Thymus (tissue), 11 donors: ENCODE measurements around the gene MACROD2. TPM values are rescaled to one million over a fixed set of nuclear protein-coding genes. Genes with fewer than 3 reads are reported as not detected.

ENCODE experiments used
- DNase-seq, 9 donors: peaks; one replicate each; pipeline ENCODE4 v3.0.0-alpha.2; 2013; ENCODE audit warnings: low spot score in 9 of 9, low read depth in 6 of 9, missing footprints in 1 of 9
- H3K27ac ChIP-seq, 2 donors: one replicate each; pipeline ENCODE4 v1.5.1; 2013; ENCODE audit warnings: control low read depth in 1 of 2, low read depth in 1 of 2, low read length in 1 of 2, mild to moderate bottlenecking in 1 of 2, moderate library complexity in 1 of 2
- H3K27me3 ChIP-seq, 2 donors: one replicate each; pipeline ENCODE4 v1.5.1; 2013; ENCODE audit warnings: low read length in 1 of 2; ENCODE audit not compliant: control insufficient read depth in 2 of 2, insufficient read depth in 1 of 2
- H3K36me3 ChIP-seq, 2 donors: one replicate each; pipeline ENCODE4 v1.5.1; 2013; ENCODE audit warnings: low read length in 1 of 2, mild to moderate bottlenecking in 1 of 2, moderate library complexity in 1 of 2; ENCODE audit not compliant: control insufficient read depth in 2 of 2, insufficient read depth in 2 of 2
- H3K4me1 ChIP-seq, 2 donors: one replicate each; pipeline ENCODE4 v1.5.1; 2013; ENCODE audit warnings: low read length in 2 of 2; ENCODE audit not compliant: control insufficient read depth in 2 of 2, insufficient read depth in 2 of 2
- H3K4me3 ChIP-seq, 2 donors: one replicate each; pipeline ENCODE4 v1.5.1; 2013; ENCODE audit warnings: low read length in 2 of 2, control low read depth in 1 of 2, mild to moderate bottlenecking in 1 of 2
- H3K9me3 ChIP-seq, 2 donors: one replicate each; pipeline ENCODE4 v1.5.1; 2013; ENCODE audit warnings: low read length in 1 of 2, mild to moderate bottlenecking in 1 of 2; ENCODE audit not compliant: control insufficient read depth in 2 of 2, insufficient read depth in 1 of 2
- WGBS: extraction: QIAGEN DNeasy Blood & Tissue Kit; methylation state at CpG from one replicate; pipeline ENCODE4 v1.1.7; 2013; 5-methylcytosine and 5-hydroxymethylcytosine counted together
- polyA plus RNA-seq: library from polyadenylated mRNA; stranded (reverse); fragments of 200-250 nt; gene quantifications from one replicate; pipeline ENCODE4 v1.2.3, GENCODE V29; 2013
- total RNA-seq: library from RNA; stranded (reverse); fragments of 120-200 nt; gene quantifications from one replicate; pipeline ENCODE4 v1.2.4, GENCODE V29; 2013
- donor health status: healthy.

MACROD2 gene
- total and polyA plus RNA-seq, 2 donors: 1.6 to 4.2 TPM

- no peak for DNase-seq
- WGBS: 89% methylated on average over 3 of the region's 3 CpGs
- Histone ChIP-seq H3K27ac (no peak overlapping the region), H3K36me3 (no peaks in the 10 kb centered on the region), H3K27me3 (no peaks in the 10 kb centered on the region), H3K4me1 (no peaks in the 10 kb centered on the region), H3K4me3 (no peak overlapping the region), H3K9me3 (no peaks in the 10 kb centered on the region)
Measured at GRCh38 chr20:14407336-14407735, 412.0 kb downstream of the MACROD2 start.

- no peak for DNase-seq
- H3K4me3 ChIP-seq: no peak overlapping the region
- H3K27ac ChIP-seq: no peak overlapping the region
- no peaks in the 10 kb centered on the region for H3K27me3 ChIP-seq
- H3K4me1 ChIP-seq: no peaks in the 10 kb centered on the region
- H3K9me3 ChIP-seq: no peaks in the 10 kb centered on the region
- no peaks in the 10 kb centered on the region for H3K36me3 ChIP-seq
- 87% methylated on average over 3 of the region's 3 CpGs for WGBS
Measured at GRCh38 chr20:14410869-14411555, 415.7 kb downstream of the MACROD2 start.

GRCh38 chr20:14412065-14412681 is 416.9 kb downstream of the MACROD2 start:
- Histone ChIP-seq H3K9me3 (no peaks in the 10 kb centered on the region), H3K27me3 (no peaks in the 10 kb centered on the region), H3K4me1 (no peaks in the 10 kb centered on the region), H3K36me3 (no peaks in the 10 kb centered on the region), H3K4me3 (no peak overlapping the region), H3K27ac (no peak overlapping the region)
- no peak for DNase-seq
- WGBS: 93% methylated on average over 5 of the region's 5 CpGs

GRCh38 chr20:14413835-14414234 is 418.5 kb downstream of the MACROD2 start:
- Histone ChIP-seq H3K9me3 (no peaks in the 10 kb centered on the region), H3K27ac (no peak overlapping the region), H3K4me1 (no peaks in the 10 kb centered on the region), H3K27me3 (no peaks in the 10 kb centered on the region), H3K36me3 (no peaks in the 10 kb centered on the region), H3K4me3 (no peak overlapping the region)
- WGBS: 90% methylated on average over 3 of the region's 3 CpGs
- no peak for DNase-seq

- H3K36me3 ChIP-seq: no peaks in the 10 kb centered on the region
- no peaks in the 10 kb centered on the region for H3K9me3 ChIP-seq
- 88% methylated on average over 2 of the region's 2 CpGs for WGBS
- no peak overlapping the region for H3K27ac ChIP-seq
- H3K27me3 ChIP-seq: no peaks in the 10 kb centered on the region
- no peak for DNase-seq
- no peaks in the 10 kb centered on the region for H3K4me1 ChIP-seq
- no peak overlapping the region for H3K4me3 ChIP-seq
Measured at GRCh38 chr20:14414560-14414959, 419.2 kb downstream of the MACROD2 start.

GRCh38 chr20:14415467-14415866 is 420.2 kb downstream of the MACROD2 start:
- Histone ChIP-seq H3K9me3 (no peaks in the 10 kb centered on the region), H3K36me3 (no peaks in the 10 kb centered on the region), H3K4me1 (no peaks in the 10 kb centered on the region), H3K27ac (no peak overlapping the region), H3K27me3 (no peaks in the 10 kb centered on the region), H3K4me3 (no peak overlapping the region)
- no peak for DNase-seq
- WGBS: 37% methylated on average over 3 of the region's 3 CpGs

- WGBS: 93% methylated on average over 2 of the region's 2 CpGs
- Histone ChIP-seq H3K9me3 (no peaks in the 10 kb centered on the region), H3K36me3 (no peaks in the 10 kb centered on the region), H3K4me1 (no peaks in the 10 kb centered on the region), H3K4me3 (no peak overlapping the region), H3K27ac (no peak overlapping the region), H3K27me3 (no peaks in the 10 kb centered on the region)
- no peak for DNase-seq
Measured at GRCh38 chr20:14418376-14418775, 423.1 kb downstream of the MACROD2 start.

GRCh38 chr20:14422892-14423291 is 427.6 kb downstream of the MACROD2 start:
- Histone ChIP-seq H3K27me3 (no peaks in the 10 kb centered on the region), H3K9me3 (no peaks in the 10 kb centered on the region), H3K27ac (no peak overlapping the region), H3K36me3 (no peaks in the 10 kb centered on the region), H3K4me1 (no peaks in the 10 kb centered on the region), H3K4me3 (no peak overlapping the region)
- WGBS: 91% methylated on average over 4 of the region's 4 CpGs
- no peak for DNase-seq

- Histone ChIP-seq H3K4me3 (no peak overlapping the region), H3K27ac (no peak overlapping the region), H3K9me3 (no peaks in the 10 kb centered on the region), H3K27me3 (no peaks in the 10 kb centered on the region), H3K36me3 (no peaks in the 10 kb centered on the region), H3K4me1 (no peaks in the 10 kb centered on the region)
- no peak for DNase-seq
- WGBS: 66% methylated on average over 2 of the region's 2 CpGs
Measured at GRCh38 chr20:14431568-14431967, 436.3 kb downstream of the MACROD2 start.
